GM21723 (cell line): ENCODE results near the gene SSH2.

Experiments
- ATAC-seq: cut with Tn5 transposase; IDR thresholded peaks from one replicate; pipeline ENCODE4 v1.9.1; 2021; ENCODE audit warnings: mild to moderate bottlenecking, moderate library complexity; ENCODE audit not compliant: unreplicated experiment

SSH2 gene

GRCh38 chr17:29844339-29845048 is 85.5 kb downstream of the SSH2 start:
- no peak for ATAC-seq

GRCh38 chr17:29840884-29841283 is 89.1 kb downstream of the SSH2 start:
- ATAC-seq = no peak

GRCh38 chr17:29839656-29840055 is 90.4 kb downstream of the SSH2 start:
- no peak for ATAC-seq

- no peak for ATAC-seq
Measured at GRCh38 chr17:29838961-29839360, 91.1 kb downstream of the SSH2 start.

- ATAC-seq = no peak
Measured at GRCh38 chr17:29837531-29837930, 92.5 kb downstream of the SSH2 start.

GRCh38 chr17:29836643-29837042 is 93.4 kb downstream of the SSH2 start:
- no peak for ATAC-seq

GRCh38 chr17:29835435-29836351 is 94.3 kb downstream of the SSH2 start:
- ATAC-seq = no peak

GRCh38 chr17:29833801-29834200 is 96.2 kb downstream of the SSH2 start:
- ATAC-seq = no peak

- ATAC-seq = no peak
Measured at GRCh38 chr17:29828676-29829284, 101.2 kb downstream of the SSH2 start.

- no peak for ATAC-seq
Measured at GRCh38 chr17:29827179-29827578, 102.8 kb downstream of the SSH2 start.

- no peak for ATAC-seq
Measured at GRCh38 chr17:29826114-29826692, 103.8 kb downstream of the SSH2 start.

GRCh38 chr17:29825604-29826003 is 104.4 kb downstream of the SSH2 start:
- ATAC-seq = no peak

GRCh38 chr17:29821897-29822296 is 108.1 kb downstream of the SSH2 start:
- no peak for ATAC-seq

- no peak for ATAC-seq
Measured at GRCh38 chr17:29820425-29820824, 109.6 kb downstream of the SSH2 start.

GRCh38 chr17:29807520-29808361 is 122.3 kb downstream of the SSH2 start:
- ATAC-seq = peak; percentile 51

GRCh38 chr17:29802246-29802645 is 127.8 kb downstream of the SSH2 start:
- no peak for ATAC-seq

GRCh38 chr17:29800457-29800856 is 129.6 kb downstream of the SSH2 start:
- ATAC-seq = no peak

- no peak for ATAC-seq
Measured at GRCh38 chr17:29796652-29797051, 133.4 kb downstream of the SSH2 start.

GRCh38 chr17:29793501-29793900 is 136.5 kb downstream of the SSH2 start:
- ATAC-seq = no peak

- ATAC-seq = no peak
Measured at GRCh38 chr17:29791336-29792080, 138.5 kb downstream of the SSH2 start.
